T-helper 2 cell treated with Interferon-gamma antibody and Interleukin-4, amounts not matched to agents 100 ng/mL and 5 ng/mL, for 36 hours (primary cell): Measurements from ENCODE around the gene TSSK2. TPM values are rescaled to one million over a fixed set of nuclear protein-coding genes. Genes with fewer than 3 reads are reported as not detected.

ENCODE experiments used
- intact Hi-C: fragments of 100-400 bp; cut with micrococcal nuclease; formaldehyde crosslinking; loops from one replicate; pipeline ENCODE4 v1.15.1; 2023
- total RNA-seq: library from RNA; stranded (reverse); gene quantifications from 2 replicates; pipeline ENCODE4 v1.2.3, GENCODE V29; 2022

Gene TSSK2
- total RNA-seq, 1 donor from 2014 or later: not detected

- intact Hi-C loops: loop anchor here (5.0 kb wide), 2 partner anchors 168 to 353 kb away; partner anchors contain the start of genes CDC45, CLTCL1 and UFD1
Observed at GRCh38 chr22:19124377-19124776, 6.7 kb upstream of the TSSK2 start.

GRCh38 chr22:19125011-19125410, 6.1 kb upstream of the TSSK2 start:
- intact Hi-C loops: no loop called here

GRCh38 chr22:19125474-19126308, 5.4 kb upstream of the TSSK2 start:
- intact Hi-C loops: no loop called here

- intact Hi-C loops: no loop called here
Observed at GRCh38 chr22:19126309-19127273, 4.5 kb upstream of the TSSK2 start.

- intact Hi-C loops: no loop called here
Observed at GRCh38 chr22:19127329-19128008, 3.6 kb upstream of the TSSK2 start.

GRCh38 chr22:19128009-19128401, 3.1 kb upstream of the TSSK2 start:
- intact Hi-C loops: no loop called here

- intact Hi-C loops: no loop called here
Observed at GRCh38 chr22:19128946-19129727, 2.0 kb upstream of the TSSK2 start.

- intact Hi-C loops: no loop called here
Observed at GRCh38 chr22:19129871-19130270, 1.2 kb upstream of the TSSK2 start.

GRCh38 chr22:19131685-19132015, 542 bp downstream of the TSSK2 start:
- intact Hi-C loops: no loop called here

- intact Hi-C loops: no loop called here
Observed at GRCh38 chr22:19132153-19132552, 1.0 kb downstream of the TSSK2 start.

- intact Hi-C loops: no loop called here
Observed at GRCh38 chr22:19132693-19133400, 1.7 kb downstream of the TSSK2 start.

GRCh38 chr22:19133561-19133960, 2.5 kb downstream of the TSSK2 start:
- intact Hi-C loops: no loop called here

- intact Hi-C loops: no loop called here
Observed at GRCh38 chr22:19134176-19134831, 3.2 kb downstream of the TSSK2 start.

- intact Hi-C loops: no loop called here
Observed at GRCh38 chr22:19134874-19135273, 3.8 kb downstream of the TSSK2 start.

GRCh38 chr22:19136915-19137314, 5.8 kb downstream of the TSSK2 start:
- intact Hi-C loops: no loop called here

GRCh38 chr22:19137384-19138216, 6.5 kb downstream of the TSSK2 start:
- intact Hi-C loops: no loop called here

- intact Hi-C loops: no loop called here
Observed at GRCh38 chr22:19138217-19139000, 7.3 kb downstream of the TSSK2 start.

- intact Hi-C loops: no loop called here
Observed at GRCh38 chr22:19139001-19139356, 7.9 kb downstream of the TSSK2 start.
